SK-N-SH treated with all-trans-retinoic acid at 6 μM for 48 hours (cell line): ENCODE measurements around the gene ERC1.

Experiments used
- ATAC-seq: fragments of 200-7000 bp; cut with Tn5 transposase; 3 replicates; pipeline ENCODE4 v1.9.1; 2020; ENCODE audit warnings: mild to moderate bottlenecking, moderate library complexity
- ARNTL ChIP-seq: fragments of 450-650 bp; formaldehyde crosslinking; IDR thresholded peaks from 2 replicates; pipeline ENCODE4 v1.5.0; 2020; ENCODE audit warnings: low read depth, mild to moderate bottlenecking, moderate library complexity, borderline replicate concordance
- BACH2 ChIP-seq: fragments of 250-450 bp; sonication (Bioruptor Pico); IDR thresholded peaks from 2 replicates; pipeline ENCODE4 v1.9.0; 2021; ENCODE audit warnings: mild to moderate bottlenecking, borderline replicate concordance
- CREB5 ChIP-seq: fragments of 250-450 bp; sonication (Bioruptor Pico); IDR thresholded peaks from 2 replicates; pipeline ENCODE4 v1.5.1; 2020; ENCODE audit warnings: low read depth, mild to moderate bottlenecking, moderate library complexity
- CSDC2 ChIP-seq: fragments of 250-450 bp; sonication (Bioruptor Pico); IDR thresholded peaks from 2 replicates; pipeline ENCODE4 v1.5.0; 2020; ENCODE audit warnings: mild to moderate bottlenecking, moderate library complexity
- CSRNP3 ChIP-seq: fragments of 250-450 bp; sonication (Bioruptor Pico); IDR thresholded peaks from 2 replicates; pipeline ENCODE4 v1.5.1; 2021; ENCODE audit warnings: mild to moderate bottlenecking, moderate library complexity
- ESRRG ChIP-seq: fragments of 250-450 bp; sonication (Bioruptor Pico); IDR thresholded peaks from 2 replicates; pipeline ENCODE4 v1.6.1; 2021; ENCODE audit warnings: mild to moderate bottlenecking
- GLIS3 ChIP-seq: fragments of 250-450 bp; sonication (Bioruptor Pico); IDR thresholded peaks from 2 replicates; pipeline ENCODE4 v1.5.0; 2020; ENCODE audit warnings: mild to moderate bottlenecking, moderate library complexity
- OSR1 ChIP-seq: fragments of 250-450 bp; sonication (Bioruptor Pico); IDR thresholded peaks from 2 replicates; pipeline ENCODE4 v1.8.0; 2022; ENCODE audit warnings: moderate library complexity, mild to moderate bottlenecking, inconsistent platforms
- PPARA ChIP-seq: fragments of 250-450 bp; sonication (Bioruptor Pico); IDR thresholded peaks from 2 replicates; pipeline ENCODE4 v1.5.0; 2020; ENCODE audit warnings: mild to moderate bottlenecking, borderline replicate concordance
- RARB ChIP-seq: fragments of 250-450 bp; sonication (Bioruptor Pico); IDR thresholded peaks from 2 replicates; pipeline ENCODE4 v1.8.0; 2021; ENCODE audit warnings: mild to moderate bottlenecking, moderate library complexity
- SNAI2 ChIP-seq: fragments of 250-450 bp; sonication (Bioruptor Pico); IDR thresholded peaks from 2 replicates; pipeline ENCODE4 v1.5.0; 2020; ENCODE audit warnings: mild to moderate bottlenecking, moderate library complexity
- TCF4 ChIP-seq: fragments of 250-450 bp; sonication (Bioruptor Pico); IDR thresholded peaks from 2 replicates; pipeline ENCODE4 v1.8.0; 2021; ENCODE audit warnings: mild to moderate bottlenecking, moderate library complexity, borderline replicate concordance
- TOX ChIP-seq: fragments of 250-450 bp; sonication (Bioruptor Pico); IDR thresholded peaks from 2 replicates; pipeline ENCODE4 v1.8.0; 2021; ENCODE audit warnings: mild to moderate bottlenecking, moderate library complexity, borderline replicate concordance
- ZC3H10 ChIP-seq: fragments of 250-450 bp; sonication (Bioruptor Pico); IDR thresholded peaks from 2 replicates; pipeline ENCODE4 v1.5.1; 2021; ENCODE audit warnings: mild to moderate bottlenecking, moderate library complexity
- ZFP30 ChIP-seq: fragments of 450-650 bp; formaldehyde crosslinking; IDR thresholded peaks from 2 replicates; pipeline ENCODE4 v1.5.0; 2022; ENCODE audit warnings: mild to moderate bottlenecking, moderate library complexity
- ZNF565 ChIP-seq: fragments of 450-650 bp; formaldehyde crosslinking; conservative IDR thresholded peaks from 2 replicates; pipeline ENCODE4 v1.5.0; 2020; ENCODE audit warnings: low read depth, mild to moderate bottlenecking, moderate library complexity
- ZNF70 ChIP-seq: fragments of 450-650 bp; formaldehyde crosslinking; IDR thresholded peaks from 2 replicates; pipeline ENCODE4 v1.5.0; 2020; ENCODE audit warnings: mild to moderate bottlenecking, moderate library complexity
- ZNF8 ChIP-seq: fragments of 450-650 bp; formaldehyde crosslinking; IDR thresholded peaks from 2 replicates; pipeline ENCODE4 v1.5.0; 2020; ENCODE audit warnings: mild to moderate bottlenecking, moderate library complexity
- TF ChIP-seq, protein P1 (sequence below): fragments of 250-450 bp; sonication (Bioruptor Pico); IDR thresholded peaks from 2 replicates; pipeline ENCODE4 v1.5.0; 2020; ENCODE audit warnings: mild to moderate bottlenecking, moderate library complexity
- TF ChIP-seq, protein P2 (sequence below): fragments of 250-450 bp; sonication (Bioruptor Pico); IDR thresholded peaks from 2 replicates; pipeline ENCODE4 v1.8.0; 2020; ENCODE audit warnings: mild to moderate bottlenecking, moderate library complexity, borderline replicate concordance

ERC1 gene

DNA sequence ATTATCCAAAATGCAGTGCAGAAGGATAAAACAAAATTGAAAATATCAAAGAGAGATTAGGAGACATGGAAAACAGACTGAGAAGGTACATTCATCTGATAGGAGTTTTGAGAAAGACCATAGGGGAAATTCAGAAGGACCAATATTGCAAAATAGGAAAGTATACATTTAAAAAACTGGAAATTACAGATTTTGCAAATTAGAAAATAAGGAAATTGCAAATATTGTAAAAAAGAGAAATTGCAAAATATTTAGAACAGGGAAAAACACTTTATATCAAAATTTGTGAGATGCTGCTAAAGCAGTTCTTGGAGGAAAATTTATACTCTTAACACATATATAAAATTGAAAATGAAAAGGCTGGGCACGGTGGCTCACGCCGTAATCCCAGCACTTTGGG is 410.9 kb downstream of the ERC1 start (continued):
- TF ChIP-seq CREB5 (no peak), TOX (CRISPR knock-in tag) (no peak), CSRNP3 (CRISPR knock-in tag) (no peak)

- TF ChIP-seq RARB (CRISPR knock-in tag) (no peak), ZNF565 (no peak), OSR1 (CRISPR knock-in tag) (no peak), BACH2 (CRISPR knock-in tag) (no peak), ZNF8 (CRISPR knock-in tag) (no peak), SNAI2 (no peak), TOX (CRISPR knock-in tag) (no peak), CSDC2 (CRISPR knock-in tag) (no peak), GLIS3 (no peak), CREB5 (no peak)
- no peak for ATAC-seq
These were observed 412.4 kb downstream of the ERC1 start for GRCh38 chr12:1403417-1403816.

DNA sequence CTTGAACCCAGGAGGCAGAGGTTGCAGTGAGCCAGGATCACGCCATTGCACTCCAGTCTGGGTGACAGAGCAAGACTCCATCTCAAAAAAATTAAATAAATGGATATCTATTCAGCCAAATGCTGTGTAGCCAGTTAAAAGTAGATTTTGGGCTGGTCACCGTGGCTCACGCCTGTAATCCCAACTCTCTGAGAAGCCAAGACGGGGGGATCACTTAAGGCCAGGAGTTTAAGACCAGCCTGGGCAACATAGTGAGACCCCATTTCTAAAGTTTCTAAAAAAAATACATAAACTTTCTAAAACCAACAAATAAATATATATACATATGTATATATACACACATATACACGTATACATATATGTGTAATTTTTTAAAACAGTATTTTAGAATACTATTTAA is 414.6 kb downstream of the ERC1 start:
- no peak for TF ChIP-seq ESRRG (CRISPR knock-in tag)
- TF ChIP-seq ZNF565 = no peak
- TF ChIP-seq OSR1 (CRISPR knock-in tag) = no peak
- TF ChIP-seq GLIS3 = no peak
- no peak for TF ChIP-seq ZNF70 (CRISPR knock-in tag)
- TF ChIP-seq TOX (CRISPR knock-in tag) = no peak
- TF ChIP-seq CREB5 = no peak
- TF ChIP-seq CSRNP3 (CRISPR knock-in tag) = no peak
- TF ChIP-seq ZFP30 (CRISPR knock-in tag) = no peak
- TF ChIP-seq, protein P1, sequence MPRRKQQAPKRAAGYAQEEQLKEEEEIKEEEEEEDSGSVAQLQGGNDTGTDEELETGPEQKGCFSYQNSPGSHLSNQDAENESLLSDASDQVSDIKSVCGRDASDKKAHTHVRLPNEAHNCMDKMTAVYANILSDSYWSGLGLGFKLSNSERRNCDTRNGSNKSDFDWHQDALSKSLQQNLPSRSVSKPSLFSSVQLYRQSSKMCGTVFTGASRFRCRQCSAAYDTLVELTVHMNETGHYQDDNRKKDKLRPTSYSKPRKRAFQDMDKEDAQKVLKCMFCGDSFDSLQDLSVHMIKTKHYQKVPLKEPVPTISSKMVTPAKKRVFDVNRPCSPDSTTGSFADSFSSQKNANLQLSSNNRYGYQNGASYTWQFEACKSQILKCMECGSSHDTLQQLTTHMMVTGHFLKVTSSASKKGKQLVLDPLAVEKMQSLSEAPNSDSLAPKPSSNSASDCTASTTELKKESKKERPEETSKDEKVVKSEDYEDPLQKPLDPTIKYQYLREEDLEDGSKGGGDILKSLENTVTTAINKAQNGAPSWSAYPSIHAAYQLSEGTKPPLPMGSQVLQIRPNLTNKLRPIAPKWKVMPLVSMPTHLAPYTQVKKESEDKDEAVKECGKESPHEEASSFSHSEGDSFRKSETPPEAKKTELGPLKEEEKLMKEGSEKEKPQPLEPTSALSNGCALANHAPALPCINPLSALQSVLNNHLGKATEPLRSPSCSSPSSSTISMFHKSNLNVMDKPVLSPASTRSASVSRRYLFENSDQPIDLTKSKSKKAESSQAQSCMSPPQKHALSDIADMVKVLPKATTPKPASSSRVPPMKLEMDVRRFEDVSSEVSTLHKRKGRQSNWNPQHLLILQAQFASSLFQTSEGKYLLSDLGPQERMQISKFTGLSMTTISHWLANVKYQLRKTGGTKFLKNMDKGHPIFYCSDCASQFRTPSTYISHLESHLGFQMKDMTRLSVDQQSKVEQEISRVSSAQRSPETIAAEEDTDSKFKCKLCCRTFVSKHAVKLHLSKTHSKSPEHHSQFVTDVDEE (CRISPR knock-in tag) = no peak
- TF ChIP-seq PPARA (CRISPR knock-in tag) = no peak
- TF ChIP-seq ARNTL (CRISPR knock-in tag) = no peak
- TF ChIP-seq TCF4 (CRISPR knock-in tag) = no peak
- TF ChIP-seq ZC3H10 = no peak
- TF ChIP-seq, protein P2, sequence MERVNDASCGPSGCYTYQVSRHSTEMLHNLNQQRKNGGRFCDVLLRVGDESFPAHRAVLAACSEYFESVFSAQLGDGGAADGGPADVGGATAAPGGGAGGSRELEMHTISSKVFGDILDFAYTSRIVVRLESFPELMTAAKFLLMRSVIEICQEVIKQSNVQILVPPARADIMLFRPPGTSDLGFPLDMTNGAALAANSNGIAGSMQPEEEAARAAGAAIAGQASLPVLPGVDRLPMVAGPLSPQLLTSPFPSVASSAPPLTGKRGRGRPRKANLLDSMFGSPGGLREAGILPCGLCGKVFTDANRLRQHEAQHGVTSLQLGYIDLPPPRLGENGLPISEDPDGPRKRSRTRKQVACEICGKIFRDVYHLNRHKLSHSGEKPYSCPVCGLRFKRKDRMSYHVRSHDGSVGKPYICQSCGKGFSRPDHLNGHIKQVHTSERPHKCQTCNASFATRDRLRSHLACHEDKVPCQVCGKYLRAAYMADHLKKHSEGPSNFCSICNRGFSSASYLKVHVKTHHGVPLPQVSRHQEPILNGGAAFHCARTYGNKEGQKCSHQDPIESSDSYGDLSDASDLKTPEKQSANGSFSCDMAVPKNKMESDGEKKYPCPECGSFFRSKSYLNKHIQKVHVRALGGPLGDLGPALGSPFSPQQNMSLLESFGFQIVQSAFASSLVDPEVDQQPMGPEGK (CRISPR knock-in tag) = no peak
- ATAC-seq = no peak
